Smooth muscle cell of bladder (primary cell): ENCODE data around the gene GALNT10. TPM values are rescaled to one million over a fixed set of nuclear protein-coding genes. Genes with fewer than 3 reads are reported as not detected.

Experiments used
- total RNA-seq: library from RNA; depleted of rRNA; stranded (reverse); fragments of >200 nt; gene quantifications from 2 replicates; pipeline ENCODE4 v1.2.3, GENCODE V29; 2014

The GALNT10 gene, protein sequence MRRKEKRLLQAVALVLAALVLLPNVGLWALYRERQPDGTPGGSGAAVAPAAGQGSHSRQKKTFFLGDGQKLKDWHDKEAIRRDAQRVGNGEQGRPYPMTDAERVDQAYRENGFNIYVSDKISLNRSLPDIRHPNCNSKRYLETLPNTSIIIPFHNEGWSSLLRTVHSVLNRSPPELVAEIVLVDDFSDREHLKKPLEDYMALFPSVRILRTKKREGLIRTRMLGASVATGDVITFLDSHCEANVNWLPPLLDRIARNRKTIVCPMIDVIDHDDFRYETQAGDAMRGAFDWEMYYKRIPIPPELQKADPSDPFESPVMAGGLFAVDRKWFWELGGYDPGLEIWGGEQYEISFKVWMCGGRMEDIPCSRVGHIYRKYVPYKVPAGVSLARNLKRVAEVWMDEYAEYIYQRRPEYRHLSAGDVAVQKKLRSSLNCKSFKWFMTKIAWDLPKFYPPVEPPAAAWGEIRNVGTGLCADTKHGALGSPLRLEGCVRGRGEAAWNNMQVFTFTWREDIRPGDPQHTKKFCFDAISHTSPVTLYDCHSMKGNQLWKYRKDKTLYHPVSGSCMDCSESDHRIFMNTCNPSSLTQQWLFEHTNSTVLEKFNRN
- total RNA-seq, result 26.5 and 39.9 TPM in 2 replicates

DNA sequence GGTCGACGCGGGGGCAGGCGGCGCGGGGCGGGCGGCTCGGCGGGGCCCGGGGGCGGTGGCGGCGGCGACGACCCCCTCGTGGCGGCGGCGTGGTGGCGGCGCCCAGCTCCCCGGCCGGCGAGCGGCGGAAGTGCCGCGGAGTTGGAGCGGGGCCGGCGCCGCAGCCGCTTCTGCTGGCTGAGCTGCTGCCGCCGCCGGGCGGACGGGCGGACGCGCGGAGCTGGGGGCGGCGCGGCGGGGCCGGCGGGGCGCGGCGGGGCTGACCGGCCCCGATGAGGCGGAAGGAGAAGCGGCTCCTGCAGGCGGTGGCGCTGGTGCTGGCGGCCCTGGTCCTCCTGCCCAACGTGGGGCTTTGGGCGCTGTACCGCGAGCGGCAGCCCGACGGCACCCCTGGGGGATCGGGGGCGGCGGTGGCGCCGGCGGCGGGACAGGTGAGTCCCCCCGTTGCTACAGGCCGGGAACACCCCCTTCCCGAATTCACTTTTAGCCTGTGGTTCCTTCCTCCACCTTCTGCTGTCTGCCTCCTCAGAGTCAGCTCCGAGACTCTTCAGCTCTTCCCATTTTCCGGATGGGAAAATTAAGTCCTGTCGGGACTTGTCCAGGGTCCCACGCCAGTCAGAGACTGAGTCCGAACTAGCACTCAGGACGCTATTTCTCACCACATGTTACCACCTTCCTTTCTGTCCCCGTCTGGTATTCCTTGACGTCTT lies at the start of gene GALNT10:
GALNT10 (plus strand) TSS at position 139 of the 710 bp plus-strand sequence; CDS start at position 273, 134 bp downstream.

DNA sequence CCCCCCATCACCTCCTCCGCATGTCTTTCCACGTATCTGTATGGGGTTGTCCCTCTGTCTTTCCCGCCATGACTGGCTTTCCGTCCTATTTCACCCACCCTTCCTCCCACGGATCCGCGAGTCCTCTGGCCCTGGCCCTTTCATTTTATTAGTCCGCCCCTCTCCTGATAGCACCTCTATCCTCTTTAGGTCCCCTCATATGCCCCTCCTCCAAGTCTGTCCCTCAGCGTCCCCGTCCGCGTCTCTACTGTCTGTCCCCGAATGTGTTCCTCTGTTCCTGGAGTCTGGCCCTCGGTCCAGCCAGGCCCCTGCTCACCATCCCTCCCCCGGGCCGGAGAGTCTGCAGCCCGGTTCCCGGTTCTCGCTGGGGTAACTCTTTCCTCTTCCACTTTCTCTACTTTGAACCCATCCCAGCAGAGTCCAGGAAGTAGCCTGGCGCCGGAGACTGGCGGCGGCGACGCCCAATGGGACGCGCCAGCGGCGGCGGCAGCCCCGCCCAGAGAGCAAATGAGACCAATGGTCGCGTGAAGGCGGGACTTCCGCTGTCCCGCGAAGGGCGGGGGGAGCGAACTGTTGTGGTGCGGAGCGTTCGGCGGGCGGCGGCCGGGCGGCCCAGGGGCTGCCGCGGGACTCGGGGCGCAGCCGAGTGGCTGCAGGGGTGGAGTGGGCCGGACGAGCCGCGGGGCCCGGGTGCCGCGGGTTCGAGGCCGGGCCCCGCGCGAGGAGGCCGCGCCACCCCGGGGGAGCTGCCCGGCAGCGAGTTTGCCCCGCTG lies 255.1 kb downstream of the GALNT10 start, which contains the start of gene SAP30L:
SAP30L (plus strand) TSS at position 576 of the 773 bp plus-strand sequence. CDS start 608 bp downstream, outside the sequence.

Other genes with a start within 250 kb of the GALNT10 start
- 24.9 and 30.2 TPM in 2 replicates for gene FAM114A2, start 151.8 kb upstream of the GALNT10 start, total RNA-seq
- 46.5 and 47.5 TPM in 2 replicates for gene MFAP3, start 151.8 kb upstream of the GALNT10 start, total RNA-seq